ENCODE results near the gene CCDC178. TPM values are rescaled to one million over a fixed set of nuclear protein-coding genes. Genes with fewer than 3 reads are reported as not detected.

CCDC178 gene
- total and polyA plus RNA-seq, 2 of the 4 experiments (the other 2 are of a cell fraction): not detected

- H3K56ac ChIP-seq (ENCODE audit: extremely low read depth, insufficient read depth, low read length): no peak overlapping the region
- no peak overlapping the region for H3K4me3 ChIP-seq (ENCODE audit: insufficient read depth, low read depth, low read length)
- no peak overlapping the region for H4K8ac ChIP-seq (ENCODE audit: low read depth in 2 of 2, low read length in 2 of 2)
- no peak overlapping the region for H2BK20ac ChIP-seq (ENCODE audit: low read depth, low read length)
- intact Hi-C loops (cut with micrococcal nuclease): loop anchor here (10.0 kb wide), 1 partner anchor 63 kb away; no protein-coding TSS in a partner anchor
- no peaks in the 10 kb centered on the region for H3K9me3 ChIP-seq (ENCODE audit: control insufficient read depth, insufficient read depth, low read length)
- no peak for ATAC-seq (ENCODE audit: low read depth)
- no peak overlapping the region for H3K14ac ChIP-seq (replicated peaks; ENCODE audit: low read depth, low read length)
- no peak overlapping the region for H4K5ac ChIP-seq (ENCODE audit: low read depth, low read length)
- H2BK15ac ChIP-seq (ENCODE audit: low read depth, low read length): no peak overlapping the region
- no peak overlapping the region for H2BK120ac ChIP-seq (ENCODE audit: low read depth, low read length)
- BruUV-seq (replicated peaks): no TSS peak
- no peaks in the 10 kb centered on the region for H3K4me1 ChIP-seq (ENCODE audit: control insufficient read depth, insufficient read depth, low read length)
- H3K4me2 ChIP-seq (ENCODE audit: low read depth, low read length): no peak overlapping the region
- H2AK9ac ChIP-seq (replicated peaks; ENCODE audit: low read depth, low read length, poor library complexity): no peak overlapping the region
- no peak overlapping the region for H3K4ac ChIP-seq (ENCODE audit: low read depth, low read length)
- CTCF ChIA-PET: no interaction called here
- no peak overlapping the region for H3K9ac ChIP-seq (ENCODE audit: low read depth, low read length)
- no peaks in the 10 kb centered on the region for H3K79me1 ChIP-seq (ENCODE audit: low read depth in 1 of 2, low read length in 2 of 2)
- H3K18ac ChIP-seq (ENCODE audit: low read depth, low read length): no peak overlapping the region
- no peaks in the 10 kb centered on the region for H3K36me3 ChIP-seq (ENCODE audit: control insufficient read depth, insufficient read depth, low read length)
- no peak overlapping the region for H2AK5ac ChIP-seq (ENCODE audit: low read depth, low read length)
- no peaks in the 10 kb centered on the region for H3K27me3 ChIP-seq (ENCODE audit: control insufficient read depth, insufficient read depth, low read length)
- H3K27ac ChIP-seq (ENCODE audit: insufficient read depth, low read length): no peak overlapping the region
- in situ Hi-C loops (cut with MboI; ENCODE audit: low sequenced_read_pairs): no loop called here
- H3K9me1 ChIP-seq (ENCODE audit: insufficient read depth, low read length): no peaks in the 10 kb centered on the region
- no peak for DNase-seq
- no peak for TF ChIP-seq MAFK (IDR thresholded peaks at IDR 0.05; ENCODE audit: low read depth, low read length)
- TF ChIP-seq, protein P1, sequence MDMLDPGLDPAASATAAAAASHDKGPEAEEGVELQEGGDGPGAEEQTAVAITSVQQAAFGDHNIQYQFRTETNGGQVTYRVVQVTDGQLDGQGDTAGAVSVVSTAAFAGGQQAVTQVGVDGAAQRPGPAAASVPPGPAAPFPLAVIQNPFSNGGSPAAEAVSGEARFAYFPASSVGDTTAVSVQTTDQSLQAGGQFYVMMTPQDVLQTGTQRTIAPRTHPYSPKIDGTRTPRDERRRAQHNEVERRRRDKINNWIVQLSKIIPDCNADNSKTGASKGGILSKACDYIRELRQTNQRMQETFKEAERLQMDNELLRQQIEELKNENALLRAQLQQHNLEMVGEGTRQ (IDR thresholded peaks at IDR 0.05; ENCODE audit: low read depth, low read length): no peak
- no peak for TF ChIP-seq MAZ (IDR thresholded peaks at IDR 0.05; ENCODE audit: borderline replicate concordance, low read depth, low read length)
- no peak for TF ChIP-seq FOS (IDR thresholded peaks at IDR 0.05; ENCODE audit: low read depth, low read length)
- TF ChIP-seq POLR2A (IDR thresholded peaks at IDR 0.05; ENCODE audit: low read depth, low read length): no peak
- TF ChIP-seq NFE2L2 (IDR thresholded peaks at IDR 0.05; ENCODE audit: low read depth, low read length): no peak
- no peak for TF ChIP-seq SMC3 (IDR thresholded peaks at IDR 0.05; ENCODE audit: low read depth, low read length)
- TF ChIP-seq BHLHE40 (IDR thresholded peaks at IDR 0.05; ENCODE audit: low read depth, low read length): no peak
- TF ChIP-seq ELK1 (IDR thresholded peaks at IDR 0.05; ENCODE audit: borderline replicate concordance, low read depth, low read length): no peak
- H4K91ac ChIP-seq (ENCODE audit: insufficient read depth, low read depth, low read length): no peak overlapping the region
- no peak overlapping the region for H2AFZ ChIP-seq (replicated peaks; ENCODE audit: low read length, poor library complexity)
- no peak overlapping the region for H3K23ac ChIP-seq (ENCODE audit: low read depth, low read length)
- dilution Hi-C loops (cut with HindIII; ENCODE audit: low sequenced_read_pairs, unreplicated experiment): no loop called here
- H4K20me1 ChIP-seq (ENCODE audit: insufficient read depth, low read length): no peaks in the 10 kb centered on the region
- no CpG with 5 or more reads among the region's 1 CpG for WGBS, 2 experiments (ENCODE audit: extremely low coverage in 2 of 2, insufficient read length in 1 of 2)
- H2BK5ac ChIP-seq (ENCODE audit: low read depth, low read length, poor library complexity, severe bottlenecking): no peak overlapping the region
- POLR2A ChIA-PET (ENCODE audit: unreplicated experiment): no interaction called here
Observed at GRCh38 chr18:33467531-33467930, 27.0 kb upstream of the CCDC178 start.
